ENCODE results near the gene CFAP161.
"Not testable (repeated sequence)": the region's sequence is repeated elsewhere in the genome, so short reads cannot be mapped to it uniquely, and the experiment has no call there.

CFAP161 gene

GRCh38 chr15:81107889-81108288 is 26.2 kb upstream of the CFAP161 start:
- FAIRE-seq: no peak

- no peak for FAIRE-seq
Measured at GRCh38 chr15:81108427-81108826, 25.6 kb upstream of the CFAP161 start.

DNA sequence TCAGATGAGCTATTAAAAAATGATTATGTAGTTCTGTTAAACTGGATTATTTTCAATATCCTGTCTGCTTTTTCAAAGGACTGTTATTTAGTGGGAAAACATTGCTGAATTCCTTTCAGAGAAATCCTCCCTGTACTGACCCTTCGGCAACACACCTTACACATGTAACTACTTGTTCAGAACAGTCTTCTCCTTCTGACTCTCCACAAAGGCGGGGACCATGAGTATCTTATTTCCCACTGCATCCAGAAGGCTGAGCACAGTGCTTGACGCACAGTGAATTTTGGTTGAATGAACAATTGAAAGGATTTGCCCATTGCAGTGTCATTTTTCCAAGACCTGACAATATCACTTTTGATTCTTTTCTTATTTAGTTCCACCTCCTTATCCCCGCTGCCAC is 23.1 kb upstream of the CFAP161 start:
- FAIRE-seq: no peak

GRCh38 chr15:81111510-81112470 is 22.3 kb upstream of the CFAP161 start:
- FAIRE-seq: no peak

DNA sequence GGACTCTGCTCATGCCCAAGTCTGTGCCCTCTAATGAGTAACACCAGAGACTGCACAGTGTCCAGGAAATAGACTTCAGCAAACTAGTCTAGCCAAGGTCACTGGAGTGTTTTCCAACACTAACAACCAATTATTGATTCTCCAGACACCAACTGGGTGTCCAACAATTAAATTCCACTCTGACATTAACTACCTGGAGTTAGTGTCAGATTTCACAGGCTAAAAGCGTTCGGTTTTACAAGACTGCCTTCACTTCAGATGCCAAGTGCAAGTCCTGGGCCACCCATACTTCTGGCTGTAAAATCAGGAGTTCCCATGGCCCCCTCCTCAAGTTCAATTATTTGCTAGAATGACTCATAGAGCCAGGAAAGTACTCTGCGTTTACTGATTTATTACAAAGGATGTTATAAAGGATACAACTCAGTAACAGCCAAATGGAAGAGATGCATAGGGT is 20.8 kb upstream of the CFAP161 start:
- FAIRE-seq: no peak

DNA sequence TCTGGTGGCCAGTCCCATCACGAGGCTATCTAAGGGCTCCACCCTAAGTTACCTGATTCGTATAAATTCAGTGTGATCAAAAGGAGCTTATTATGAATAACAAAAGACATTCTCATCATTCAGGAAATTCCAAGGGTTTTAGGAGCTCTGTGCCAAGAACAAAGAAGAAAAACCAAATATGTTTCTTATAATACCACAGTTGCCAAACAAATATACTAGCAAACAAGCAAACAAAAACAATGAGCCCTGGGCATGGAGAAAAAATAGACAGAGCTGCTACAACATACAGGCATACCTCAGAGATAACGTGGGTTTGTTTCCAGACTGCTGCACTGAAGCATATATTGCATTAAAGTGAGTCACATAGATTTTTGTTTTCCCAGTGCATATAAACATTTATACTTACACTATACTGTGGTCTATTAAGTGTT is 20.2 kb upstream of the CFAP161 start:
- no peak for FAIRE-seq

GRCh38 chr15:81115054-81115939 is 18.8 kb upstream of the CFAP161 start:
- no peak for FAIRE-seq

GRCh38 chr15:81117136-81117535 is 16.9 kb upstream of the CFAP161 start:
- FAIRE-seq: no peak

DNA sequence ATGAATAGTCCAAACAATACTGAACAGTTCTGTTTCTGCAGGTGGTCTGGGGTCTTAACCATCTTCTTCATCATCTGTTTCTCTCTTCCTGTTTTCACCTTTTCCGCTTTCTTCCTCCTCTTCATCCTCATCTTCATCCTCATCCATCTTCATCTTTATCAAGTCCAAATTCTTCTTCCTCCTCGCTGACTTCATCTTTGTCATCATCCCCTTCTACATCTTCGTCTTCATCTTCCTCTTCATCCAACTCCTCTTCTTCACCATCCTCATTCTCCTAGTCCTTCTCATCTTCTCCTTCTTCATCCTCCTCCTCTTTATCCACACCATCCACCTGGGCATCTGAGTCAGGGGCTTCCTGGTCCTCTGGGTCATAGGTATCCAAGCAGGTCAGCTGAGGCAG is 16.5 kb upstream of the CFAP161 start:
- no peak for FAIRE-seq

- FAIRE-seq: no peak
Measured at GRCh38 chr15:81118361-81118760, 15.7 kb upstream of the CFAP161 start.

DNA sequence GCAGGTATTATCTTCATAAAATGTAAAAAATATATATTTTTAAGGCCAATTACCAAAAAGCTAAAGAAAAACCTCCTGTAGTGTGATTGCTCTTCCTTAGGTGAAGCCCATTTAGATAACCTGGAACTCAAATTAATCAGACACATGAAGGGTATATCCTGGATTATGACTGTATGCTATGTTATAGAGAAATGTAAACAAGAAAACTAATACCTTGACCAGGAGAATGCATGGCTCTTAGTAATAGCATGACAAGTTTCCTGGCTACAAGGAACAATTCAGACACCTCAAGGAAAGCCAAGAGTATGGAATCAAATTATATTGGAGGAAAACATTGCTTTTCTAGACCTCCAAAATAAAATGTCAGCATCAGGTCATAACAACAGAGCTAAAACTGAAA is 14.0 kb upstream of the CFAP161 start:
- FAIRE-seq: no peak

DNA sequence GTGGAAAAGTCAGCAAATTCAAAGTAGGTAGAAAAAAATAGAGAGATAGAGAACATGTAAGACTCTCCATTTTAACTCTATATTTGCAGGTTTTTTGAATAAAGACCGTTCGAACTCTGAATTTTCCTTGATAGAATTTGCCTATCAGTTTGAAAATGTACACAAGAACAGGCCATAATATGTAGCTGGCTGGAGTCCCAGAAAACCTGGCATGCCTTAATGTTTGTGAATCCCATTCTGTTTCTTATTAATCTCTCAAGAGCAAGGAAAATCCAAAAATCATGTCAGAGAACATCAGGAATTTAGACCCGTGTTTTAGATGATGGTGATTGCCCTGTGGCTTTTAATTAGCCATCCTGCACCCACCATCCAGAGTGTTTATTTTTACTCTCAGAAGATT is 7.2 kb upstream of the CFAP161 start:
- no peak for FAIRE-seq

DNA sequence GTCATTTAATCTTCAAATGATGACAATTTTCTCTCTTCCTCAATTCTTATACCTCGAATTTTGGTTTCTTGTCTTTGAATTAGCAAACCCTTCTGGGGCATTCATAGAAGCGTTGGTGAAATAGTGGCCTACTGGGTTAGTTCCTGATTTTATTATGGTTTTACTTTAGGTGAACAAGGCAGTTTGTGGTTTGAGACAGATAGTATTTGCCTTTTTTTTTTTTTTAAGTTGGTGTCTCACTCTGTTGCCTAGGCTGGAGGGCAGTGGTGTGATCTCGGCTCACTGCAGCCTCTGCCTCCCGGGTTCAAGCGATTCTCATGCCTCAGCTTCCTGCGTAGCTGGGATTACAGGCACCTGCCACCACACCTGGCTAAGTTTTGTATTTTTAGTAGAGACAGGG is 7.4 kb downstream of the CFAP161 start:
- not testable (repeated sequence) for FAIRE-seq

GRCh38 chr15:81146006-81146405 is 11.9 kb downstream of the CFAP161 start:
- FAIRE-seq: no peak

DNA sequence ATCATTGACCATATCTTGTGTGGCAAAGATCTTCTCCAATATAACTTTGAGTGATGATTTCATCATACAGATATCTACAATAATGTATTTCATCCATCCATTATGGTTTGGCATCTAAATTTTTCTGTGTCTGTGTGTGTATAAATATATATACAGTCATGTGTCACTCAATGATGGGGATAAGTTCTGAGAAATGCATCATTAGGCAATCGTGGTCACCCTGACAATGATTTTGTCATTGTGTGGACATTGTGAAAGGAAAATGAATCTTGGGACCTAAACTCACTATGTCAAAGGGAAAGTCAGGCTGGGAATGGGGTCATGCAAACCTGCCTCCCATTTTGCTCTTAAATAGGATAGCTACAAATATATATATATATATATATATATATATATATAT is 12.4 kb downstream of the CFAP161 start:
- FAIRE-seq: no peak

DNA sequence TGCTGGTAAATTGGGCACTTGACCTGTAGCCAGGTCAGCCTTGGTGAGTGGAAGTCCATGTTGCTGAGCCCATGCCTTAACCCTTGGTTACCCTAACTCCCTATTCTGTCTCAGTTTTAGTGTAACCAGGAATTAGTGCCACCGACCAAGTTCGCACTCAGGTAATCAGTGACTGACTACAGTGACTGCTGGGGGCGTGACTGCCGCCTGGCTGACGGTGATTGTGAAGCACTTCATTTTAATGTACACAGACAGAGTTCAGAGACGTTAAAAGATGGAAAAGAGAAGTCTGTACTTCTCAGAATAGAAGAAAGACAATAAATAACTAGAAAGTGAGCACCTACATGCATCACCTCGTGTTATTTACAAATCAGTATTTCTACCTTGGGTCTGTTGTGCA is 17.3 kb downstream of the CFAP161 start:
- FAIRE-seq: no peak

DNA sequence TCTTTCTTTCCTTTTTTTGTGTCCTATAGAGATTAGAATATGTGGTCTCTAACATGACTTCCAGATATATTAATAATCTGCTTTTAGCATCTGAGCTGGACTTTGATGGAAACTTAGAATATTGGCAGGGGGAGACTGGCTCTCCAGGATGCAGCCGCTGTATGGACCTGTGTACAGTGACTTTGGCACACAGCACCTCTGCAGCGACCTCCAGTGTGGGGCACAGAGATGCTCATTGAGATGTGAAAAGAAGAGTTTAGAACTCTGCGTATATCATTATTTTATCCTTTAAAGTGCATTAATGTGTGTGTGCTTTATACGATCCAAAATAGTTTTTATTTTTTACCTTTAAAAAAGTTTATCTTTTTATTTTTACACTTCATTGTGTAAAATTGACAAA is 18.3 kb downstream of the CFAP161 start:
- no peak for FAIRE-seq

DNA sequence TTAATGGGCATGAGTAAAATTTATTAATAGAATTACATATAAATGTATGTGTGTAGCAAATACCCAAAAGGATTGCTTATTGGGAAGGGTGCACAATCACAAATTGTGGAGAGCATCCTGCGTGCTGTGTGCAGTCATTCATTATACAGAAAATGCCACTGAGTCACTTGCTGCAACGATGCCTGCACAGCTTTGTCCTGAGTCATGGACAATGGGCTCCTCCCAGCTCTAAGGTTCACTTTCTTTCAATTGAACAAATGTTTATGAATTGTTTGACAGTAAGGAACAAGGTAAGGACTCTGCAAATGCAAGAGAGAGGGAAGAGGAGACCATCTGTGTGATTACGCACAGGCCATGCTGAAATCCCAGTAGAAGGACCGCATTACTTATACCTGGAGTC is 18.7 kb downstream of the CFAP161 start:
- no peak for FAIRE-seq

DNA sequence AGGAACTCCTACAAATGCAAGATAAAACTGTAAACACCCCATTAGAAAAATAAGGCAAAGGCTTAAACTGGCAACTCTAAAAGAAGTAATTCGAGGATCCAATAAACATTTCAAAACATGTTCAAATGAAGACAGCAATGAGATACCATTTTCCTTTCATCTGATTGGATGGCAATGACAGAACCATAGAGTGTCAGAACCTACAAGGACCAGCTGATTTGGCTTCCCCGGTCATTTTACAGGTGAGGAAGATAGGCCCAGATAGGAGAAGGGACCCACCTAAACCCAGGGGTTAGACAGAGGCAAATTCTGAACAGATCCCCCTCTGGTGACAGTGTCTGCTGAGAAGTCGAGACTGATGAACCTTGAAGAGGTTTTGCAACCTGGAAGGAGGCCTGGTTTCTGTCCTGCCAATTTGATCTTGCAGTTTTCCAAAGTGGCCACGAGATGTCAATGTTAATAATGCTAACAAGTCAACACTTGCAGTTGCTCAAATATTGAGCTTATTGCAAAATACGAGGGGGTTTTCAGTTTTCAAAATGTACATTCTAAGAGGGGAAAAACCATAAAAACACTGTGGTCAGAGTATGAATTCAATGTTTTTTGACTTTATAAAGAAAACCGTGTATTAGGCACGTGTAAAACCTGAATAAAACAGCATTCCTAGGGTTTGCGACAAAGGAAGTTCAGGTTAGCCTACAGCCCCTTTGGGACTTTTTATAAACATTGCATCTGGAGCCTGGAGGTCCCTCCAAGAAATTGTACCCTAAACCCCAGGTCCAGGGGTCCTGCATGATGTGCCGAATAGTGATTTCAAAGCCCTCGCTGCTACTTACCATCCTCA is 21.5 kb downstream of the CFAP161 start:
- FAIRE-seq: no peak

DNA sequence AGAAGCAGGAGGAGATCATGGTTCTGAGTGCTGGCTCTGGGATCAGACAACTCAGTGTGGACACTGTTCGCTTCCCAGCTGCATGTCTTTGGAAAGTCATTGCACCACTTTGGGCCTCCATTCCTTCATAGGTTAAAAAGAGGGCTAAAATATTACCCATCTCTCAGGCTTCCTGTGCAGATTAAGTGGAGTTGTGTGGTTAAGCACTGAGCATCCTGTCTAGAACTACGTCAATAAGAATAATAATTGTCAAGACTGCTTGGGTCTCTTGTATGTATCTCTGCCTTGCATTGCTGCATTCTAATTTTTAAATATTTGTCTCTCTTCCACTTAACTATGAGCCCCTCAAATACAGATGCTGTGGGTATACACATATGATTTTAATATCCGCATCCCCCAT is 22.3 kb downstream of the CFAP161 start:
- FAIRE-seq: no peak

- FAIRE-seq: no peak
Measured at GRCh38 chr15:81157195-81157938, 23.3 kb downstream of the CFAP161 start.

GRCh38 chr15:81157939-81158223 is 23.8 kb downstream of the CFAP161 start:
- no peak for FAIRE-seq
